GM20431 (cell line): Measurements from ENCODE around the gene UBE2E1.

ENCODE experiments used
- in situ Hi-C: fragments of 300-500 bp; cut with MseI, MboI; formaldehyde crosslinking; loops from one replicate; pipeline ENCODE4 v1.15.0; 2020; ENCODE audit warnings: low sequenced_read_pairs; ENCODE audit not compliant: unreplicated experiment

UBE2E1 gene

GRCh38 chr3:23805633-23806533, at the start of gene UBE2E1:
Gene UBE2E1 (plus strand): TSS chr3:23805955. CDS start chr3:23807270, 1,315 bp downstream.
- in situ Hi-C loops: no loop called here

DNA sequence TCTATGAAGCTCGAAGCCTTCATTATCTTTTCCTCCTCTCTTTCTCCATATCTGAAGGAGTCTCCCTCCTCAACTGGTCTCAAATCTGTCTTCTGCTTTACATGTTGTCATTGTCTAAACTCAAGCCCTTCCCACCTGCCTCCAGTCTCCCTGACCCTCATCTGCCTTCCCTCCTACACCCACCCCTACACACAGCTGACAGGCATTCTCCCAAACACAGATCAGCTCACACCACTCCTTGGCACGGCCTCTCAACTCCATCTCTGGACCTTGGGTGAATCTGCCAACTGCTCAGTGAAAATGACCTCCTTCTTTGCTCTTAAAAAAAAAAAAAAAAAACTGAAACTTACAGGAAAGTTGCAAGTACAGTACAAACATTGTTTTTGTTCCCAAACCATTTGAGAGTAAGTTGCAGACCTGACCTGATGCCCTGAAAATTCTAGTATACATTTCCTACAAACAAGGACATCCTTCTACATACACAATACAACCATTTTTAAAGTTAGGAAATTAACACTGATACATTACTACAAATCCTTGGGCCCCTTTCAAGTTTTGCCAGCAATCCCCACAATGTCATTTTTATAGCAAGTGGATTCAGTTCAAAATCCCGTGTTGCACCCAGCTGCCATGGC, 49.4 kb upstream of the UBE2E1 start:
- in situ Hi-C loops: no loop called here

- in situ Hi-C loops: no loop called here
Observed at GRCh38 chr3:23758253-23758838, 47.4 kb upstream of the UBE2E1 start.

GRCh38 chr3:23760325-23760724, 45.4 kb upstream of the UBE2E1 start:
- in situ Hi-C loops: no loop called here

GRCh38 chr3:23760871-23761373, 44.8 kb upstream of the UBE2E1 start:
- in situ Hi-C loops: no loop called here

GRCh38 chr3:23761440-23761896, 44.3 kb upstream of the UBE2E1 start:
- in situ Hi-C loops: no loop called here

GRCh38 chr3:23762214-23762613, 43.5 kb upstream of the UBE2E1 start:
- in situ Hi-C loops: no loop called here

- in situ Hi-C loops: no loop called here
Observed at GRCh38 chr3:23762759-23763477, 42.8 kb upstream of the UBE2E1 start.

DNA sequence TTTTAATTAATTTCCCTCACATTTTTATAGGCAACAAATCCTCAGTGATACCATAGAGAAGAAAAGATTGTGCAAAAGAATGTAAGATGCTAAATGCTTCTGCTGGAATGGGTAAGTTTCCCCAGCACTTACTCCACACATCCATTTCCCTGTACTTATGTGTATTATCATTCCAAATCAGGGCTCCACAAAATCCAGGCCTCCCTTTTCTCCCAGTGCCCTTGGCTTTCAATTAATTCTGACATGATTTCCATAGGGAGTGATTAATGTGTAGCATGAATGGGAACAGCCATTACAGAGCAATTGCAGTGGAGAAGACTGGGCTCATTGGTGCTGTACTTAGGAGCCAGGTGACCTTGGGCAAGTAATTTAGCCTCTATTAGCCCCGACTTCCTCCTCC, 41.3 kb upstream of the UBE2E1 start:
- in situ Hi-C loops: no loop called here

DNA sequence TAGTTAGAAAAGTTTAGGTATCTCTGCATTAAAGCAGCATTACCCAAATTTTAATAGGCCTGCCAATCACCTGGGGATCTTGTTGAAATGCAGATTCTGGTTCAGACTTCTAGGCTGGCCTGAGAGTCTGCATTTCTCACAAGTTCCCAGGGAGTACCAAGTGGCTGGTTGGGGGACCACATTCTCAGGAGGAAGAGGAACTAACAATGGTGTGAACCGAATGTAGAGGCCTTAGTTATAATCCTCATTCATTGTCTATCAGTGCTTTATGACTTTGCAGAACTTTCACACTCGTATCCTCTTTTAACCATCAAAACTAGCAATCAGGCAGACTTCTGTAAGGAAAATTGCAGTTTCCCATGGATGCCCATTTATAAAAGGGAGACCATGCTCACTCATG, 38.2 kb upstream of the UBE2E1 start:
- in situ Hi-C loops: no loop called here

DNA sequence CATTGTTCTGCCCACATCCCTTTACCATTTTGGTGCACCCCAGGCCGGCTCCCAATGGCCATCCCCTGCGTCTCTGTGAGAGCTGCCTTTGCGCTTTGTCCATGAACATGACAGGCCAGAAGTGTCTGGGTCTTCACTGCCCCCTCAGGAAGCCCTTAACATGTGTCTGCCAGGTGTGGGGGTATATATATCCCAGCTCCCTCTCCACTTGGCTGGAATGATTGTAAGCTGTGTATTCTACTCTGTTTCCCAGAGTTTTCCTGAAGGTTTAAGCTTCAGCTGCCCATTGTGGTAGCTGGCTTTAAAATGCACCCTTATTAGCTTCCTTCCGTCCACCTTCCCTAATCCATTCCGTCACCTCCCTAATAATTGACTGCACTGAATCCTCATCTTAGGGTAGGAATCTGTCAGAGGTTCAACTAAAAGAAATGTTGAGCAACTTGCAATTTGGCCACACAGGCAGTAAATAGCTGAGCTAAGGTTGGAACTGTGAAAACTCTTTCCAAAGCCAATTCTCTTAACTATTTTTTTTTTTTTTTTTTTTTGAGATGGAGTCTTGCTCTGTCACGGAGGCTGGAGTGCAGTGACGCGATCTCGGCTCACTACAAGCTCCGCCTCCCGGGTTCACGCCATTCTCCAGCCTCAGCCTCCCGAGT, 30.4 kb upstream of the UBE2E1 start:
- in situ Hi-C loops: no loop called here

DNA sequence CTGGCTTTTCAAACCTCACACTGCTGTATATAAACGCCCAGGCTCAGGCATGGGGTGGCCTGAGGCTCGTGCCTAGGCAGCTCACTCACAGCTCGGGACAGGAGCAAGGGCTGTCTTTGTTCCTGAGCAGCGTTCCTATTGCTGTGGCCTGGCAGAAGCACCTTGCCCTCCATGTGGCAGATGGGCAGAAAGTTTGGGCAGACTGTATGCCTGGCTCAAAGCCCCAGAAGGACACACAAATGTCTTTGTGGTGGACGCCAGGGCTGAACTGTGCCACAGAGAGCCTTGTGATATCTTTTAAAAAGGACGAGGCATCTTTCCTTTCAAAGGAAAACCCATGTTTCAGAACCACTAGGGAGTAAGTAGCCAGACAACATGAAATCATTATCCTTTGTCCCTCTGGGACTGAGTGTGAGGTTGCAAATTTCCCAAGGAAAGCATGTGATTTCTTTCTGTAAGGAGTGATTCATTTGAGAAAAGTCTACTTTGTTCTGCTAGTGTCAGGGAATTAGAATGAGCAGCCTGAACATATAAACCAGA, 29.3 kb upstream of the UBE2E1 start:
- in situ Hi-C loops: no loop called here

DNA sequence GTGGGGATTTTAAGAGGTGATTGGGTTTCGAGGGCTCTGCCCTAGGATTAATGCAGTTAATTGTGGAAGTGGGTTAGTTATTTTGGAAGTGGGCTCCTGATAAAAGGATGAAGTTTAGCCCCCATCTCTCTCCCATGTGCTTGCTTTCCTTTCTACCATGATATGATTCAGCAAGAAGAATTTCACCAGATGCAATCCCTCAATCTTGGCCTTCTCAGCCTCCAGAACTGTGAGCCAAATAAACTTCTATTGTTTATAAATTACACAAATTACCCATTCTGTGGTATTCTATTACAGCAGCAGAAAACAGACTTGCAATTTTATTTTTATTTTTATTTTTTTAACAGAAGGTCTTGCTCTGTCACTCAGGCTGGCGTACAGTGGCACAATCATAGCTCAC, 27.3 kb upstream of the UBE2E1 start:
- in situ Hi-C loops: no loop called here

DNA sequence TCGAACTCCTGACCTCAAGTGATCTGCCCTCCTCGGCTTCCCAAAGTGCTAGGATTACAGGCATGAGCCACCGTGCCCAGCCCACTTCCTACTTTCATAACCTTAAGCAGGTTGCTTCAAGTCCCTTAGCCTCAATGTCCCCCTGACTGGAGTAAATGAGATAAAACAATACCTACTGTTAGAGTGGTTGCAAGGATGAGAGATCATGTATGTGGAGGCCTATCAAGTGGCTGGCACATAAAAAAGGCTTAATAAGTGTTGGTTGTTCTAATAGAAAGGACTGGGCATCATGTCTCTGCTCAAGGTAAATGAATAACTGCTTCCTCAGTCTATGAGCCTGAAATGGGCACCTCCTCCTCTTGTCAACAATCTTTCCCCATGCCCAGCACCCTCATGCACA, 25.9 kb upstream of the UBE2E1 start:
- in situ Hi-C loops: no loop called here

GRCh38 chr3:23781051-23781450, 24.7 kb upstream of the UBE2E1 start:
- in situ Hi-C loops: no loop called here

- in situ Hi-C loops: no loop called here
Observed at GRCh38 chr3:23781871-23782270, 23.9 kb upstream of the UBE2E1 start.

DNA sequence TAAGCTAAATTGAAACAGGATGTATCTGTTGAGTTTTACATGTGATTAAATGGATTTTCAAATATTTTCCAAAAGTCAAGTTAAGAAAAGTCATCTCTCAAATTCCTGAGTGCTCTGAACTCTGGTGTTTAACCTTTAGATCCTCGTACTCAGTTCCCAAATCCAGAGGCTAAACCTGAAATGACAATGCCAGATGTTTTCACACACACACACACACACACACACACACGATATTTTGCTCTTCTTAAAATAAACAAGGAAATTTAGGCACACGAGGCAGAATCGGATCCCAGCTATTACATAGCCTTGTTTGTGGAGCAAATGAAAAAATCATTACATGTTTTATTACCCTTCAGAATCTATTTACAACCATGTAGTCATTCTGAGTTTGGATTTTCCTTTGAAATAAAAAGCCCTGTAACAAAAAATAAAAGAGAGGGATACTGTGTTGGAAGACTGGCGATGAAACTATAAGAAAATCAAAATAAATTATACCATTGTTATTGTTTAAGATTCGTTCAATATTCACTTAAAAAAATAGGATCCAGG, 20.6 kb upstream of the UBE2E1 start:
- in situ Hi-C loops: no loop called here

- in situ Hi-C loops: no loop called here
Observed at GRCh38 chr3:23785882-23786281, 19.9 kb upstream of the UBE2E1 start.

GRCh38 chr3:23791678-23792077, 14.1 kb upstream of the UBE2E1 start:
- in situ Hi-C loops: no loop called here
